IMR-90 (cell line): Measurements from ENCODE around the gene GJC1. TPM values are rescaled to one million over a fixed set of nuclear protein-coding genes. Genes with fewer than 3 reads are reported as not detected.
A peak's percentile ranks its signal among the peaks of the same experiment; 100 is the strongest.

Experiments used
- ATAC-seq: fragments of 200-7000 bp; cut with Tn5 transposase; 2 replicates; pipeline ENCODE4 v1.9.1; 2020; ENCODE audit warnings: low read depth, mild to moderate bottlenecking, moderate library complexity
- BruUV-seq: library from RNA; stranded (reverse); fragments of 400-500 nt; replicated peaks from 2 replicates; lab custom pipeline; 2021; lab: Mats Ljungman, UMichigan
- CTCF ChIA-PET: fragments of 300-600 bp; formaldehyde crosslinking; extraction: SDS; loops from one replicate; lab custom pipeline; 2021; ENCODE audit warnings: antibody characterized with exemption; lab: Yijun Ruan, JAX
- POLR2A ChIA-PET: fragments of 300-600 bp; sonication (Branson Sonifier 250); formaldehyde crosslinking; loops from one replicate; lab custom pipeline; 2022; ENCODE audit warnings: antibody characterized with exemption; ENCODE audit not compliant: unreplicated experiment; lab: Charles Lee
- DNase-seq: peaks from one replicate; pipeline ENCODE4 v3.0.0; 2013
- H2AFZ ChIP-seq: replicated peaks from 2 replicates; pipeline ENCODE3; 2013; ENCODE audit warnings: low read length, mild to moderate bottlenecking; ENCODE audit not compliant: poor library complexity
- H2AK5ac ChIP-seq: 2 replicates; pipeline ENCODE4 v1.6.1; 2013; ENCODE audit warnings: low read depth, low read length, inconsistent platforms
- H2AK9ac ChIP-seq: replicated peaks from 2 replicates; pipeline ENCODE3; 2013; ENCODE audit warnings: mild to moderate bottlenecking, low read depth, low read length, moderate library complexity; ENCODE audit not compliant: poor library complexity
- H2BK120ac ChIP-seq: 2 replicates; pipeline ENCODE4 v1.6.1; 2013; ENCODE audit warnings: low read depth, low read length, inconsistent platforms
- H2BK15ac ChIP-seq: 3 replicates; pipeline ENCODE4 v1.6.1; 2013; ENCODE audit warnings: low read depth, low read length, inconsistent platforms
- H2BK20ac ChIP-seq: 2 replicates; pipeline ENCODE4 v1.6.1; 2013; ENCODE audit warnings: low read depth, mild to moderate bottlenecking, inconsistent platforms, low read length, moderate library complexity
- H2BK5ac ChIP-seq: 2 replicates; pipeline ENCODE4 v1.6.1; 2013; ENCODE audit warnings: mild to moderate bottlenecking, low read depth, low read length, inconsistent platforms; ENCODE audit not compliant: poor library complexity, severe bottlenecking
- H3K14ac ChIP-seq: replicated peaks from 2 replicates; pipeline ENCODE4 v1.6.1; 2013; ENCODE audit warnings: low read depth, low read length, inconsistent platforms
- H3K18ac ChIP-seq: 2 replicates; pipeline ENCODE4 v1.6.1; 2013; ENCODE audit warnings: low read depth, low read length, control low read depth
- H3K23ac ChIP-seq: 2 replicates; pipeline ENCODE4 v1.6.1; 2013; ENCODE audit warnings: low read depth, low read length, inconsistent platforms
- H3K27ac ChIP-seq: 2 replicates; pipeline ENCODE4 v1.5.1; 2013; ENCODE audit warnings: mild to moderate bottlenecking, control low read depth, low read length; ENCODE audit not compliant: insufficient read depth
- H3K27me3 ChIP-seq: 2 replicates; pipeline ENCODE4 v1.6.1; 2013; ENCODE audit warnings: low read length; ENCODE audit not compliant: control insufficient read depth, insufficient read depth
- H3K36me3 ChIP-seq: 2 replicates; pipeline ENCODE4 v1.6.1; 2013; ENCODE audit warnings: low read length, mixed read lengths; ENCODE audit not compliant: control insufficient read depth, insufficient read depth
- H3K4ac ChIP-seq: 2 replicates; pipeline ENCODE4 v1.6.1; 2013; ENCODE audit warnings: low read depth, low read length, inconsistent platforms
- H3K4me1 ChIP-seq: 2 replicates; pipeline ENCODE4 v1.6.1; 2013; ENCODE audit warnings: low read length, mixed read lengths; ENCODE audit not compliant: control insufficient read depth, insufficient read depth
- H3K4me2 ChIP-seq: 2 replicates; pipeline ENCODE4 v1.6.1; 2013; ENCODE audit warnings: low read depth, mild to moderate bottlenecking, control low read depth, low read length, moderate library complexity
- H3K4me3 ChIP-seq: 2 replicates; pipeline ENCODE4 v1.5.1; 2013; ENCODE audit warnings: low read depth, mild to moderate bottlenecking, control low read depth, low read length, moderate library complexity; ENCODE audit not compliant: insufficient read depth
- H3K56ac ChIP-seq: 2 replicates; pipeline ENCODE4 v1.6.1; 2013; ENCODE audit warnings: low read length, inconsistent platforms; ENCODE audit not compliant: insufficient read depth; ENCODE audit errors: extremely low read depth
- H3K79me1 ChIP-seq, 2 experiments: 2 replicates each; pipeline ENCODE4 v1.6.1; 2013; ENCODE audit warnings: low read length in 2 of 2, inconsistent platforms in 1 of 2, low read depth in 1 of 2
- H3K9ac ChIP-seq: 2 replicates; pipeline ENCODE4 v1.6.1; 2013; ENCODE audit warnings: low read depth, low read length, control low read depth
- H3K9me1 ChIP-seq: 2 replicates; pipeline ENCODE4 v1.6.1; 2013; ENCODE audit warnings: low read length, inconsistent platforms; ENCODE audit not compliant: insufficient read depth
- H3K9me3 ChIP-seq: 2 replicates; pipeline ENCODE4 v1.6.1; 2013; ENCODE audit warnings: low read length; ENCODE audit not compliant: control insufficient read depth, insufficient read depth
- H4K20me1 ChIP-seq: 2 replicates; pipeline ENCODE4 v1.6.1; 2013; ENCODE audit warnings: low read length, inconsistent platforms; ENCODE audit not compliant: insufficient read depth
- H4K5ac ChIP-seq: 2 replicates; pipeline ENCODE4 v1.6.1; 2013; ENCODE audit warnings: mild to moderate bottlenecking, low read depth, low read length, control low read depth
- H4K8ac ChIP-seq, 2 experiments: 2 replicates each; pipeline ENCODE4 v1.6.1; 2013; ENCODE audit warnings: low read depth in 2 of 2, low read length in 2 of 2, control low read depth in 1 of 2, inconsistent platforms in 1 of 2
- H4K91ac ChIP-seq: 2 replicates; pipeline ENCODE4 v1.6.1; 2013; ENCODE audit warnings: low read depth, low read length, inconsistent platforms; ENCODE audit not compliant: insufficient read depth
- CEBPB ChIP-seq: IDR thresholded peaks from 2 replicates; pipeline ENCODE4 v1.6.1; 2012; ENCODE audit warnings: low read depth, low read length, improper control_type of control experiment
- CHD1 ChIP-seq: IDR thresholded peaks from 2 replicates; pipeline ENCODE4 v1.6.1; 2012; ENCODE audit warnings: low read depth, low read length, improper control_type of control experiment
- NFE2L2 ChIP-seq: fragments of 150-350 bp; IDR thresholded peaks from 2 replicates; pipeline ENCODE4 v1.6.1; 2016; ENCODE audit warnings: low read depth, mild to moderate bottlenecking, low read length
- POLR2A ChIP-seq: IDR thresholded peaks from 2 replicates; pipeline ENCODE4 v1.6.1; 2012; ENCODE audit warnings: mild to moderate bottlenecking, low read depth, low read length
- RAD21 ChIP-seq: IDR thresholded peaks from 2 replicates; pipeline ENCODE4 v1.6.1; 2012; ENCODE audit warnings: low read length, improper control_type of control experiment
- SMC3 ChIP-seq: fragments of 150-350 bp; IDR thresholded peaks from 2 replicates; pipeline ENCODE4 v1.6.1; 2016; ENCODE audit warnings: low read depth, mild to moderate bottlenecking, antibody characterized with exemption, low read length, moderate library complexity
- USF2 ChIP-seq: fragments of 150-350 bp; IDR thresholded peaks from 2 replicates; pipeline ENCODE4 v1.6.1; 2017; ENCODE audit warnings: mild to moderate bottlenecking, antibody characterized with exemption, low read length, low read depth
- WGBS, 2 experiments: methylation state at CpG; one replicate each; pipeline versions ENCODE4 v1.1.5 to v1.1.7; 2013; ENCODE audit warnings: missing lambda C conversion rate in 2 of 2; ENCODE audit not compliant: insufficient read length in 1 of 2; ENCODE audit errors: extremely low coverage in 2 of 2; 5-methylcytosine and 5-hydroxymethylcytosine counted together
- dilution Hi-C: fragments of 300-500 bp; cut with HindIII; formaldehyde crosslinking; loops from one replicate; pipeline ENCODE4 v1.14.3; 2018; ENCODE audit warnings: low sequenced_read_pairs; ENCODE audit not compliant: unreplicated experiment
- in situ Hi-C: fragments of 300-500 bp; cut with MboI; formaldehyde crosslinking; loops from 3 replicates; pipeline ENCODE4 v1.14.3; 2019; ENCODE audit warnings: low sequenced_read_pairs, inconsistent platforms, mixed read lengths
- intact Hi-C: fragments of 100-400 bp; cut with micrococcal nuclease; formaldehyde crosslinking; loops from 2 replicates; pipeline ENCODE4 v1.10.0; 2022
- polyA plus RNA-seq, 3 experiments: library from polyadenylated mRNA; depleted of rRNA; stranded (reverse); fragments of >200 nt; gene quantifications; 2 replicates each; pipeline ENCODE4 v1.2.3, GENCODE V29; 2012; ENCODE audit warnings: low replicate concordance in 1 of 3
- total RNA-seq: library from RNA; depleted of rRNA; stranded (reverse); fragments of >200 nt; gene quantifications from 2 replicates; pipeline ENCODE4 v1.2.3, GENCODE V29; 2012

The GJC1 gene
- total and polyA plus RNA-seq, 2 of the 4 experiments (the other 2 are of a cell fraction): 23.9 to 69.7 TPM

- TF ChIP-seq RAD21 (no peak), CHD1 (no peak)
Observed at GRCh38 chr17:44759086-44759915, 70.8 kb downstream of the GJC1 start (continued).

GRCh38 chr17:44758414-44759085 is 71.5 kb downstream of the GJC1 start, which contains the start of gene ADAM11:
TSS of gene ADAM11 (plus strand) at chr17:44758988. CDS start at chr17:44759200, 212 bp downstream.
- H3K27ac ChIP-seq: no peak within 1 kb of the TSS
- TF ChIP-seq POLR2A: no peak
- no peak for TF ChIP-seq SMC3
- no peak for TF ChIP-seq USF2
- no peak for TF ChIP-seq NFE2L2
- TF ChIP-seq RAD21: no peak
- no peak for TF ChIP-seq CEBPB
- H2AK5ac ChIP-seq: no peak within 1 kb of the TSS
- H2BK5ac ChIP-seq: no peak within 1 kb of the TSS
- no peak within 1 kb of the TSS; the same call in 1 of the 2 replicates for H3K9ac ChIP-seq
- H4K8ac ChIP-seq: no peak within 1 kb of the TSS
- H3K9me1 ChIP-seq: 0 out of 2 replicates have a peak, but pooled peaks cover 2% of the 10 kb centered on the region
- H3K56ac ChIP-seq: no peak within 1 kb of the TSS
- WGBS, 2 experiments: 2% methylated on average over 17 of the region's 74 CpGs; no CpG with 5 or more reads in 1 of the 2 experiments
- peak within 1 kb of the TSS; percentile 65 for H2AK9ac ChIP-seq
- dilution Hi-C loops (no loop called here), intact Hi-C loops (no loop called here), in situ Hi-C loops (no loop called here)
- no peak for DNase-seq
- H4K5ac ChIP-seq: no peak within 1 kb of the TSS; the same call in 1 of the 2 replicates
- H4K91ac ChIP-seq: no peak within 1 kb of the TSS
- H3K4me2 ChIP-seq: peak within 1 kb of the TSS; percentile 91
- H3K27me3 ChIP-seq: peaks cover 45% of the 10 kb centered on the region
- H3K4ac ChIP-seq: no peak within 1 kb of the TSS
- H3K14ac ChIP-seq: no peak within 1 kb of the TSS
- H2BK20ac ChIP-seq: no peak within 1 kb of the TSS
- no peaks in the 10 kb centered on the region for H3K9me3 ChIP-seq
- CTCF ChIA-PET: no interaction called here
- H2AFZ ChIP-seq: peak within 1 kb of the TSS; percentile 85
- H3K4me3 ChIP-seq: peak within 1 kb of the TSS; percentile 47
- no peak within 1 kb of the TSS for H3K18ac ChIP-seq
- ATAC-seq: peak; percentile 83
- POLR2A ChIA-PET: no interaction called here
- no peak within 1 kb of the TSS for H2BK15ac ChIP-seq
- no peaks in the 10 kb centered on the region for H3K79me1 ChIP-seq
- H3K23ac ChIP-seq: no peak within 1 kb of the TSS; the same call in 1 of the 2 replicates
- no TSS peak for BruUV-seq
- H3K36me3 ChIP-seq: no peaks in the 10 kb centered on the region
- no peaks in the 10 kb centered on the region; the same call in 1 of the 2 replicates for H4K20me1 ChIP-seq
- no peak within 1 kb of the TSS for H2BK120ac ChIP-seq
- H3K4me1 ChIP-seq: peaks cover 2% of the 10 kb centered on the region; the same call in 1 of the 2 replicates
